HG02981 (cell line): Measurements from ENCODE around the gene RBM15.

Experiments
- ATAC-seq: cut with Tn5 transposase; IDR thresholded peaks from one replicate; pipeline ENCODE4 v1.9.1; 2021; ENCODE audit warnings: mild to moderate bottlenecking, moderate library complexity; ENCODE audit not compliant: unreplicated experiment

RBM15 gene

DNA sequence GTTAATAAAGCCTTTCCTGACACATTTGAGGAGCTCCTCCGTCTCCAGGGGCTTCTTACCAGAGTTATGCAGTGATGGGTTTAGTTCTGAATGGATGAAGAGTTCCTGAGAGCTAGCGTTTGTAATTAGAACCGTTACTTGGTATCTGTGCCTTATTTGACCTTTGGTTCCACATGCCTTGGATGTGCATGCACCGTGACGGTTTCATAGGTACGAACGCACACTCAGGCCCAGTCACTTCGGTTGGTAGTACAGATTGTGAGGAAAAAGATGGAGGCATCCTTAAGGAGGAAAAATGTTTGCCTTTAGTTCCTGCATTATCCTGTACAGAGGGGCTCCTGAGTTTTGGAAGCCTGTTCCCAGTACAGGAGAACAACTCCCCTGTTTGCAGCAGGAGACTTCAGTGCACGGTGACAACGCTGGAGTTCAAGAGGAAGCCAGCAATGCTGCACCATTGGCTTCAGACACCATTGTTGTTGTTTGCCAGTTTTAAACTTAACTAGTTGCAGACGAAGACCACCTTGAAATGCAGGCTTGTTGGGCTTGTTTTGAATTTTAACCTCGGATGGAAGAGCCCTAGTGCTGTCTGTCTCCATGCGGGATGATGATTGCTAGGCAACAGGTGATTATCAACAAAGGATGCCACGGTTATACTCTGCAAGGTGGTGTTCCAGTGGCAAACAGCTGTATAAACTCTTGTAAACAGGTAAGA, 8.2 kb downstream of the RBM15 start:
- ATAC-seq = no peak

- ATAC-seq = no peak
Observed at GRCh38 chr1:110348050-110348449, 8.9 kb downstream of the RBM15 start.

GRCh38 chr1:110348771-110349170, 9.6 kb downstream of the RBM15 start:
- ATAC-seq = no peak

DNA sequence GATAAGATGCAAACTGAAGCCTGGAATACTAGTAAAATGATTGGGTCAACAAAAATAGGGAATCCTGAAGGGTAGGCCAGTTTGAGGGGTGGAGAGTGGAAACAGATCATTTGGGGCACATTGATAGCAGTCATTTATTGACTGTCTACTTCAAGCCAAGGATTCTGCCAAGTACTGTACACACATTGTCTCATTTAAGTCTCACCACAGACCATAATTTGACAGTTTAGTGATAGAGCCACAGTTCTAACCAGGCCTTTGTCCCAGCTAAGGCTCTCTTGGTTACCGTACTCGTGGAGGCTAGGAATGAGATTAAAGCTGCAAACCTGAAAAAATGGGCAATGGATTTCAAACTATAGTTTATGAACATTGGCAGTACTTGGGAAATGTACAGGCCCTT, 11.2 kb downstream of the RBM15 start:
- ATAC-seq = no peak

DNA sequence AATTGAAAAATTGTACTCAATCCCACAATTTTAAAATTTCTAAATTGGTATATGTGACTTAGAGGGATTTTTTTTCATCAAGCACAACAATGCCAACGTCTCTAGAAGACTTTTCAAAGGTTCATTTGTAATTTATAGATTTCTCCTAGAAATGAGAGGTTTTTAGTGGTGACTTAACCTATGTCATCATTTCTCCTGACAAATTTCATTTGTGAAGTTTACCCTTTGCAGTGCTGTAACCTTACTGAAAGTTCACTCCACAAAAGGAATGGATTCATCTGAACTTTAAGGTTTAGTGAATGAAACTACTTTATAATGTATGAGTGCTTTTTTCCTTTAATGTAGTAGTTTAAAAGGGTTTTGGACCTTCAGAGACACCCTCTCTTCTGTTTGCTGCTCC, 16.1 kb downstream of the RBM15 start:
- ATAC-seq = no peak

GRCh38 chr1:110356379-110356778, 17.2 kb downstream of the RBM15 start:
- no peak for ATAC-seq

DNA sequence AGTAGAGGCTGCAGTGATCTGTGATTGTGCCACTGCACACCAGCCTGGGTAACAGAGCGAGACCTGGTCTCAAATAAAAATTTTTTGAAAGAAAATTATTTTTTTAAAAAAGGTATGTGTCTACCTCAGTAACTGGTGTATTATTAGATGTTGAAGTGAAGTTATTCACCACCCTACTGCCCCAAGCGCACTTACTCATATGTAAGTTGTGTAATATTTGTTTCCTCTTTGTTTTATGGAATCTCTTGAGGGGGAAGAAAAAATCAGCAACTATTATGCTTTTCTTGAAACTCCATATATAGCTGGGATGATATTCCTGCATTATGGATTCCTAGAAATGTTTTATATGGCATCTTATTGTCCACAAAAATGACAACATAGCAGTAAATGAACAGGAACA, 21.3 kb downstream of the RBM15 start:
- ATAC-seq = no peak

- no peak for ATAC-seq
Observed at GRCh38 chr1:110361856-110362255, 22.7 kb downstream of the RBM15 start.

DNA sequence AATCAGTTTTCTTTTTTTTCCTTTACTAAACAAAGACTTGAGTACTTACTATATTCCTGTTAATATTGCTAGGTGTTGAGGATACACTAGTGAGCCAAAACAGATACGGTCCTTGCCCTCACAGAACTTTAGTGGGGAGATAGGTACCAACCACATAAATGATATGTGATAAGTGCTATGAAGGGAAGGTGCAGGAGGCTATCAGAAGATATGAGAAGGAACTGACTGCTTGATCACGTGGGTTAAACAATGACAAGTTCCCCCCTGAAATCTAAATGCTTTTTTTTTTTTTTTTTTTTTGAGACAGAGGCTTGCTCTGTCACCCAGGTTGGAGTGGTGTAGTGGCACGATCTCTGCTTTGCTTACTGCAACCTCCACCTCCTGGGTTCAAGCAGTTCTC, 25.0 kb downstream of the RBM15 start:
- ATAC-seq = no peak

- ATAC-seq = no peak
Observed at GRCh38 chr1:110370827-110371226, 31.6 kb downstream of the RBM15 start.

GRCh38 chr1:110375490-110375889, 36.3 kb downstream of the RBM15 start:
- ATAC-seq = no peak

DNA sequence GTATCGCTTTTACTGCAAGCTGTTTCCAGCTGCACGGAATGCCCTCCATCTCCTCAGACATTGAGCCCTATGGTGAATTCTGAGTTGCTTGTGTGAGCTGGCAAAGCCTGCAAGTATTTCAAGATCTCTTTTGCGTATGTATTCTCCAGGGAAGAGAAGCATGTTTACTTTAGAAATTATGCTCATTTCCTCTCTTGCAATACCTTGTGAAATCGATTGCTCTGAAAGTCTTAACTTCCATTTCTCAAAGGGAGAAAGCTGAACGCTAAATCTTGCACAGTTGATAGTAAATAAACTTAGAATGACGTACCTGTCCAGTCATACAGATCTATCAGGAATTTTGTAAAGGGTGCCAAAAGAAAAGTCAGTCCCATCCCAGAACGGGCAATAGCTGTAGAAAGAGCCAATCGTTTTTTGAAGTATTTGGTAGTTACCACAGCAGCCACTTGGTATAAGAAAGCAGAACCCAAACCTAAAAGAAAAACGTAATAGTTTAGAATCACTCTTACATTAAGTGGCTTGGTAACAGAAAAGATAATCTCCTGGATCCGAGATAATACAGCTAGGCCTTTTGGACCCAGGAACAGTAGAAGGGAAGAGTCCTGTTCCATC, 41.6 kb downstream of the RBM15 start:
- ATAC-seq = no peak

DNA sequence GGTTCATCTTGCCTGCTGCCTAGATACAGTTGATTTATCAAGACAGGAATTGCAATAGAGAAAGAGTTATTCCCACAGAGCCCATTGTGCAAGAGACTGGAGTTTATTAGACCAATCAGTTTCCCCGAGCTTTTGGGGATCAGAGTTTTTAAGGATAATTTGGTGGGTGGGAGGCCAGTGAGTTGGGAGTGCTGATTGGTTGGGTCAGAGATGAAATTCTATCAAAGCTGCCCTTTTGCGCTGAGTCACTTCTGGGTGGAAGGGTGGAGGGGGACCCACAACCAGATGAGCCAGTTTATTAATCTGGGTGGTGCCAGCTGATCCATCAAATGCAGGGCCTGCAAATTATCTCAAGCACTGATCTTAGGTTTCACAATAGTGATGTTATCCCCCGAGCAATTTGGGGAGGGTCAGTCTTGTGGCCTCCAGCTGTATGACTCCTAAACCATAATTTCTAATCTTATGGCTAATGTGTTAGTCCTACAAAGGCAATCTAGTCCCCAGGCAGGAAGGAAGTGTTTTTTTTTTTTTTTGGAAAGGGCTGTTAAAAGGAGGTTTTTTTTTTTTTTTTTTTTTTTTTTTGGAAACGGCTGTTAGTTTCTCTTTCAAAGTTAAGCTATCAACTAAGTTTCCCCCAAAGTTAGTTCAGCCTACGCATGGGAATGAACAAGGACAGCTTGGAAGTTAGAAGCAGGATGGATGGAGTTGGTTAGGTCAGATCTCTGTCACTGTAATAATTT, 44.2 kb downstream of the RBM15 start:
- ATAC-seq = no peak

DNA sequence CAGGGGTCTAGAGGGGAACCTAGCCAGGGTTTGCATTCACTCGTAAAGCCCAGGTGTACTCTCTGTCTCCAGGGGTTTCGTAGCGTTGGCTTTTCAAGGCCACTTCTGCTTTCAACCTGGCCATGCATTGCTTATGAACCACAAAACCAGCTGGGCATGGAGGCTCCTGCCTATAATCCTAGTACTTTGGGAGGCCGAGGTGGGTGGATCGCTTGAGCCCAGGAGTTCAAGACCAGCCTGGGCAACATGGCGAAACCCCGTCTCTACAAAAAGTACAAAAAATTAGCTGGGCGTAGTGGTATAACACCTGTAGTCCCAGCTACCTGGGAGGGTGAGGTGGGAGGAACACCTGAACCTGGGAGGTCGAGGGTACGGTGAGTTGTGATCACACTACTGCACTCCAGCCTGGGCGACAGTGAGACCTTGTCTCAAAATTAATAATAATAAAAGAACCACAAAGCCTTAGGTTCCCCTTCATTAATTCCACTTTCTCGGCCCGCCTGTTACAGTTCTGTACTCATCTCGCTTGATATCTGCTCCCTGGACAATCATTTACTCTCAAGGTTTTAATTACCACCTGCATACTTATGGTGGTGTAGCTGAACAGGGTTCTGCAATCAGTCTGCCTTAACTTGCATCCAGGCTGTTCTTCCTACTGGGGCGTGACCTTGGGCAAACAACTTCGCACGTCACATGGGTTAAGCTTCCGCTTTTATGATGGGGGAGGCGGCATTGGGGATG, 45.6 kb downstream of the RBM15 start:
- peak; percentile 66 for ATAC-seq

DNA sequence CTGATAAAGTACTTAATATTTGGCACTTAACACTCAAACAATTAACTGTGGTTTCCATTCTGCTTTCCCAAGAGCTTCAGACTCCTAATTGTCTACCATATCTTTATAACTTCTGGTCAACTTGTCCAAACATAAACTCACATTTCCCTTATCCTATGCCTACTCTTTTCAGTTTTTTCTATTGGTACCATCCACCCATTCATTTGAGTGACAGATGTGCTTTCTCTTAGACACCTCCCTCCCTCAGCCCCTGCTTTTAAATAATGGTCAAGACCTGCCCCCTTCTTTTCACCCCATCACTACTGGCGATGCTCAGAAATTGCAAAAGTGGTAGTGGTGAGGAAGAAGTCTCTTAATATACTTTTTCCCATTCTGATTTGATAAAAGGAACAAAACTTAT, 46.2 kb downstream of the RBM15 start:
- no peak for ATAC-seq

GRCh38 chr1:110387048-110387754, 48.0 kb downstream of the RBM15 start:
- ATAC-seq = no peak

DNA sequence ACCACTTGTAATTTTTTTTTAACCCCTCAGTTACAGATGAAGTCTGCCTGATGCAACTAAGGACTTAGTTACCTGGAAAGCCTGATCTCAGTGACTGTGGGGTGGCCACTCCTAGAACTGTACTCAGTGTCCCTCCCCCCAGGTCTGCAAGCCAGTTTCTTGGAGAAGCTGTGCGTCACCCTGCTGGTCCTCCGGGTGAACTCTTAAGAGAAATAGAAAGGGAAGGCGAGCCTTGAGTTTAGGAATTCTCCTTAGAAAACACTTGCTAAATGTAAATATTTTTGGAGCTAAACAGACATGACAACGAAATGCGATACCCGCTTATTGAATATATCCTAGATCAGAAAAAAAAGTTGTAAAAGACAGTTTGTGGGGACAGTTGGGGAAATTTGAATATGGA, 50.9 kb downstream of the RBM15 start:
- no peak for ATAC-seq

DNA sequence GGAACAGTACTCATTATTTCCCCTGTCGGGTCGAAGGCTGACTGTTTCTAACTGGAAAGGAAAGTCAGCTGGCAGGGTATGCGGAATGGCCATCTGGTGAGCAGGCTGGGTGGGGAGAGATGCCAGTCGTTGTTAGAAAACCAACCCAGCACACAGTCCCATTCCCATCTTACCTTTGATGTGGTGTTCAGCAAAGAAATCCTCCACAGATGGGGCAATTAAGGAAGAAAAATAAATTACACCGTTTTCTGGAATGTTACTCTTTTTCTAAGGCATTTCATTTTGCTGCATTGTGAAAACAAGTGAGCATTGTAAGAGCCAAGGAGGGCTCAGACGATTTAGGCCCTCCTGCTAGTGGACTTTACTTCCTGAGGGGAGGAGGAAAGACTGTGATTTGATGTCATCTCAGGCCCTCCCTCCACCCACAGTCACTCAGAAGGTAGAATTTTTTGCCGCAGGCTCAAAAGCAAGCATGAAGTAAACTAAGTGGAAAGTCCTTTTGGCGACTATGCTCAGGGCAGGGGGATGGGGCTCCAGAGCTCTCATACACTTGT, 51.6 kb downstream of the RBM15 start, which contains the start of gene SLC16A4:
Gene SLC16A4, minus strand, starts transcription at position 335 of the 554 bp plus-strand sequence. CDS start 1,703 bp downstream, outside the sequence.
- no peak for ATAC-seq

- ATAC-seq = no peak
Observed at GRCh38 chr1:110393286-110393685, 54.1 kb downstream of the RBM15 start.
